HG03520 (cell line): ENCODE data around the gene KLRG1.

ENCODE experiments used
- ATAC-seq: cut with Tn5 transposase; IDR thresholded peaks from one replicate; pipeline ENCODE4 v1.9.1; 2021; ENCODE audit warnings: mild to moderate bottlenecking, moderate library complexity; ENCODE audit not compliant: unreplicated experiment

The KLRG1 gene

DNA sequence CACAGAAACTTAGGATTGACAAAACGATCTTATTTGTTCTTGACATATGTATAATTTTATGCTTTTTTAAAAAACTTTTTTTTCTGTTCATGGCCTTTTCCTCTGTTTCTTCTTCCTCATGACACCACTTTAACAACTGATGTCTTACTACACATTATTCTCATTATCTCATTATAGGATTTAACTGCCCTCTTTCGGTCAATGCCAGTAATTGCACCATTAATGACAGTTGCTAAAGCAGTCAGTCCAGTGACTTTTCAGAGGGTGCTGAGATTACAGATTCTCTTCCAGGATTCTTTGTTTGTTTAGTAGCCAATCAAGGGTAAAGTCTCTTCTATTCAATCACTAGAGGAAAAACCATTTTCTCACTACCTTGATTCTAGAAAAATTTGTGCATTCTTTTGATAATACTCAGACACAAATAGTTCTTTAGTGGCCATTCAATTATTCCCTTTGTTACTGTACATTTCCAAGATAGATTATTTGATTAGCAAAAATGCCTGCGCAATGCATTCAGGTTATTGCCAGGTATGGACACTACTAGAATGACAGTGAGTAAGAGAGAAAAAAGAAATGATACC lies 50.1 kb downstream of the KLRG1 start:
- no peak for ATAC-seq

DNA sequence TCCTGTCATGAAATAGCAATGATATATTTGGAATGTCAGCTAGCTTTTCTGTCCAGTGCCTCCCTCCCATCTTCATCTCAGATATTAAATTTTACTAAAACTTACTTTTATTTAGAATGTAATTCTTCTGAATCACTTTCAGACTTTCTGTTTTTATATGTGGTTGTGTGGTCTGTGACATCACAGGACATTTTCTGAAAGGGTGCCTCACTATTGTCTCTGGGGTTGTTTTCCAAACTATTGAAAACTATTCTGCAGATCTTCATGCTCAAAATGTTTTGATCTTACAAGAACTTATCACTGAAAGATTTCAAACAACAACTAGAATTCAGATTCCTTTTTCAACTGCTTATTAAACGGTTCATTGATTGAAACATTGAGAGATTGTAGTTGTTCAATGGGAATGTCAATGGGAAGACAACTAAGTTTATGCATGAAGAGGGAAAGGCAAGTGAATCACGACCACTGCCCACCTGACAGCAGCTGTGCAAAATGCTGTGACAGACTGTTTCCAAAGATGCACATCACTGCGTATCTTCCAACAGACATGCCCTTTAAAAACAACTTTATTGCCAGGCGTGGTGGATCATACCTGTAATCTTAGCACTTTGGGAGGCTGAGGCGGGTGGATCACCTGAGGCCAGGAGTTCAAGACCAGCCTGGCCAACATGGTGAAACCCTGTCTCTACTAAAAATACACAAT lies 51.3 kb downstream of the KLRG1 start:
- ATAC-seq = no peak

- ATAC-seq = no peak
Observed at GRCh38 chr12:9041321-9041720, 52.0 kb downstream of the KLRG1 start.

- no peak for ATAC-seq
Observed at GRCh38 chr12:9043766-9044165, 54.4 kb downstream of the KLRG1 start.

- ATAC-seq = no peak
Observed at GRCh38 chr12:9047105-9047504, 57.8 kb downstream of the KLRG1 start.

- no peak for ATAC-seq
Observed at GRCh38 chr12:9048930-9049329, 59.6 kb downstream of the KLRG1 start.

GRCh38 chr12:9049520-9050133 lies 60.3 kb downstream of the KLRG1 start:
- ATAC-seq = no peak

DNA sequence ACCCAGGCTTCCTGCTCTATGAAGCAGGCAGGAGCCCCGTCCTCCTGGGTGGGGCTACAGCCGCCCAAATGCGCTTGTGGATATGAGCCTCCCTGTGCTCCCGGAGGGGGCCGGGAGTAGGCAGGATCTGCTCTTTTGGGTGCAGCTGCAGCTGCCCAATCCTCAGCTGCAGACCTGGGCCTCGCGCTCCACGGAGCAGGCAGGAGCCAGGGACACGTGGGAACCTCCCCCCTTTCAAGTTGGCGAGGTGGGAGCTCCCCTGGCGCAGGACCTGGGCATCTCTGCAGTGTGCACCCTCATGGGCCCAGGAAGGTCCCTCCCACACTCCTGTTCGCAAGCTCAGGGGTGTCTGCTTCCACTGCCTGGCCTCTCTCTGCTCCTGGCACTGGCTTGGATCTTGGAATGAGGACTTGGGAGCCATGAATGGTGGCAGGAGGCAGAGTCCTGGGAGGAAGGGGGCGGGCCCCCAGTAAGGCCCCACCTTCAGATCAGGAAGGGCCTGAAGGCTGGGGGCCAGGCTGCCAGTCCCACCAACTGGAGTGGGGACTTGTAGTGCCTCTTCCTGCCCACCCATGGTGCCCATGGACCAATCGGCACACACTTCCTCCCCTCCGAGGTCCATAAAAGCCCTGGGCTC lies 61.3 kb downstream of the KLRG1 start:
- ATAC-seq = no peak

DNA sequence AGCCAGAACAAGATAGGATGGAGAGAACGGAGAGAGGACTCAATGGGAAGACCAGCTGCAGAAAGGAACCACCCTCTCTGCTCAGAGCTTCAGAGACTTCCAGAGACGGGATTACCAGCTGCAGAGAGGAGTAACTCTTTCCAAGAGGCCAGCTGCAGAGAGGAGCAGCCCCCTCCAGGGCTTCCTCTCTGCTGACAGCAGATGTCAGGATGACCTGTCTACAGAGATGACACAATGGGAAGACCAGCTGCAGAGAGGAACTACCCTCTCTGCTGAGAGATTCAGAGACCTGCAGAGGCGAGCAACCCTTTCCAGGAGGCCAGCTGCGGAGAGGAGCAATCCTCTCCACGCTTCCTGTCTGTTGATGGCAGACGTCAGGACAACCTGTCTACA lies 61.8 kb downstream of the KLRG1 start:
- no peak for ATAC-seq

GRCh38 chr12:9052610-9053009 lies 63.3 kb downstream of the KLRG1 start:
- ATAC-seq = no peak
